HUDEP-2 (cell line): ENCODE measurements around the gene TCF25.
"Not testable (repeated sequence)": the region's sequence is repeated elsewhere in the genome, so short reads cannot be mapped to it uniquely, and the experiment has no call there.

Source experiments
- DNase-seq, 76 experiments: peaks; one replicate each; lab custom pipeline; 2025; ENCODE audit not compliant: unreplicated experiment in 76 of 76; lab: John Stamatoyannopoulos, UW

The TCF25 gene, protein sequence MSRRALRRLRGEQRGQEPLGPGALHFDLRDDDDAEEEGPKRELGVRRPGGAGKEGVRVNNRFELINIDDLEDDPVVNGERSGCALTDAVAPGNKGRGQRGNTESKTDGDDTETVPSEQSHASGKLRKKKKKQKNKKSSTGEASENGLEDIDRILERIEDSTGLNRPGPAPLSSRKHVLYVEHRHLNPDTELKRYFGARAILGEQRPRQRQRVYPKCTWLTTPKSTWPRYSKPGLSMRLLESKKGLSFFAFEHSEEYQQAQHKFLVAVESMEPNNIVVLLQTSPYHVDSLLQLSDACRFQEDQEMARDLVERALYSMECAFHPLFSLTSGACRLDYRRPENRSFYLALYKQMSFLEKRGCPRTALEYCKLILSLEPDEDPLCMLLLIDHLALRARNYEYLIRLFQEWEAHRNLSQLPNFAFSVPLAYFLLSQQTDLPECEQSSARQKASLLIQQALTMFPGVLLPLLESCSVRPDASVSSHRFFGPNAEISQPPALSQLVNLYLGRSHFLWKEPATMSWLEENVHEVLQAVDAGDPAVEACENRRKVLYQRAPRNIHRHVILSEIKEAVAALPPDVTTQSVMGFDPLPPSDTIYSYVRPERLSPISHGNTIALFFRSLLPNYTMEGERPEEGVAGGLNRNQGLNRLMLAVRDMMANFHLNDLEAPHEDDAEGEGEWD

DNA sequence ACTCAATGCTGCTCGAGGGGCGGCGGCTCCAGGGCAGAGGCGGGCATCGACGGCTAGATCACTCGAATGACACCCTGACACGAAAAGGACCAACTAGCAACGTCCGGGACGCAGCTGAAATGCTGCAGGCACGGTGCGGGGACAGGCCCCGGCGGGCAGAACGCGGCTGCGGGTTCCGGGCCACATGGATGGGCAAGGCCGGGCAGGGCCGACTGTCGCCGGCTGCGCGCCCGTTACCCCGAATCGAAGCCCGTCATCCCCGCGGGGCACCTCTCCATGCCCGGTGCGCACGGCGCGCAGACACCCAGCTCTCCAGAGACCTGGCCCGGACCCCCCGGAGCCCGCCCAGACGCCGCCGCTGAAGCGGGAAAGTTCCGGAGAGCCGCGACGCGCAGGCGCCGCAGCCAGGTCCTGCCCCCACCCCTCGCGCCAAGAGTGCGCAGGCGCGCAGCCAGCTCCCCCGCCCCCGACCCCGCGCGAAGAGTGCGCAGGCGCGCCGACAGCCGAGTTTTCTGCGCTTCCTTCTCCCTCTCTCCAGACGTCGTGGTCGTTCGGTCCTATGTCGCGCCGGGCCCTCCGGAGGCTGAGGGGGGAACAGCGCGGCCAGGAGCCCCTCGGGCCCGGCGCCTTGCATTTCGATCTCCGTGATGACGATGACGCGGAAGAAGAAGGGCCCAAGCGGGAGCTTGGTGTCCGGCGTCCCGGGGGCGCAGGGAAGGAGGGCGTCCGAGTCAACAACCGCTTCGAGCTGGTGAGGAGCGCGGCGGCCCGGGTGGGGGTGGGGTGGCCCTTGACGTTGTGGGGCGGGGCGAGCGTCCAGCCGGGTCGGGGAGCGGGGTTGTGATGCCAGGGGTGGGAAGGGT lies at the start of gene TCF25:
Gene TCF25, plus strand, starts transcription at position 484 of the 863 bp plus-strand sequence. Its CDS starts 76 bp downstream, at position 560.
- DNase-seq, result peak in 73 of 76 experiments; percentile 27 to 95 (median 72)

DNA sequence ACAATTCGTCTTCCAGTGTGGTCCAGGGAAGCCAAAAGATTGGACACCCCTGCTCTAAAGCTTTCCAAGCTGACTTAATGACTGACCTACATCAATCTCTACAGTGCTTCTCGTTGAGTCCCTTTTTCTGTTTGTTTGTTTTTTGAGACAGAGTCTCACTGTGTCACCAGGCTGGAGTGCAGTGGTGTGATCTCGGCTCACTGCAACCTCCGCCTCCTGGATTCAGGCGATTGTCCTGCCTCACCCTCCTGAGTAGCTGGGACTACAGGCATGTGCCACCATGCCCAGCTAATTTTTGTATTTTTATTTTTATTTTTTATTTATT lies 49.6 kb upstream of the TCF25 start:
- not testable (repeated sequence) for DNase-seq

DNA sequence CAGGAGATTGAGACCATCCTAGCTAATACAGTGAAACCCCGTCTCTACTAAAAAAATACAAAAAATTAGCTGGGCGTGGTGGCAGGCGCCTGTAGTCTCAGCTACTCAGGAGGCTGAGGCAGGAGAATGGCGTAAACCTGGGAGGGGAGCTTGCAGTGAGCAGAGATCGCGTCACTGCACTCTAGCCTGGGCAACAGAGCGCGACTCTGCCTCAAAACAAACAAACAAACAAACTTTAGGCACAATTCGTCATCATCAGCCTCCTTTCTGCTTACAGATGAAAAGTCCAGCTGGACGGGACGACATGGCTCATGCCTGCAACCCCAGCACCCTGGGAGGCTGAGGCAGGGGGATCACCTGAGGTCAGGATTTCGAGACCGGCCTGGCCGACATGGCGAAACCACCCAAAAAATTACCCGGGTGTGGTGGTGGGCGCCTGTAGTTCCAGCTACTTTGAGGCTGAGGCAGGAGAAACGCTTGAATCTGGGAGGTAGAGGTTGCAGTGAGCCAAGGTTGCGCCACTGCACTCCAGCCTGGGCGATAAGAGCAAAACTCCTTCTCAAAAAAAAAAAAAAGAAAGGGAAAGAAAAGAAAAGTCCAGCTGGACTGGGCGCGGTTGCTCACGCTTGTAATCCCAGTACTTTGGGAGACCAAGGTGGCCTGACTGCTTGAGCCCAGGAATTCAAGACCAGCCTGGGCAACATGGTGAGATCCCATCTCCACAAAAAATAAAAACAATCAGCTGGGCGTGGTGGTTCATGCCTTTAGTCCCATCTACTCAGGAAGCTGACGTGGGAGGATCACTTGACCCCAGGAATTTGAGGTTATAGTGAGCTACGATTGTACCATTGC lies 46.6 kb upstream of the TCF25 start:
- DNase-seq, result no peak

DNA sequence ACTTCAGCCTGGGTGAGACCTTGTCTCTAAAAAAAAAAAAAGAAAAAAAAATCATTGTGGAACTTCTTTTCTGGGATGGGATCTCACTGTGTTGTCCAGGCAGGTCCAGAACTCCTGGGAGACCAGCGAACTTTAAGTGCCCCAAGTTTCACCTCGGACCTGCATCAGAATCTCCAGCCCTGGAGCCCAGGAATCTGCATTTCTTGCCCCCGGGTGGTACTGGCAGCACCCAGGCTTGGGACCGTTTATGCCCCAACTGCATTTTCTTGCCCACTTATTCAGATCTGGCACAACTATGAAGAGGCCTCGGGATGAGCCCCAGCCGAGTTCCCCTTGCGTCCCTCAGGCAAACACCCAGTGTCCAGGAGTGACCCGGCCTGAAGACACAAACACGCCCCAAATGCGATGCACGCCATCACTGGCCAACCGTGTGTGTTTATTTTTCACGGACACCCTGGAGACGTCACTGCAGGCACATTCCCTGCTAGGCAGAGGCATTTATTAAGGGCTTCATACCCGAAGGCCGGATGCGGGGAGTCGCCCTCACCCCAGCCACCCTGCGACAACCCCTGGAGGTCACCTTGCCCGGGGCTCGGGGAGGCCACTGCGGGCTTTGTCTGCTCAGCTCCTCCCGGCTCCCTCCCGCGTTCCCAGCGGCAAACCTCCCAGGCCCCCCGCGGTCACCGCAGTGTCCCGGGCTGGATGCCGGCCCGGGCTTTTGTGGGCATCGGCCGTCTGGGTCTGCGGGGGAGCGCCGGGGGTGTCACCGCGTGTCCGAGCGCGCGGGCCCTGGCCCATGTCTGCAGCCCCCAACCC lies 45.8 kb upstream of the TCF25 start:
- no peak for DNase-seq

DNA sequence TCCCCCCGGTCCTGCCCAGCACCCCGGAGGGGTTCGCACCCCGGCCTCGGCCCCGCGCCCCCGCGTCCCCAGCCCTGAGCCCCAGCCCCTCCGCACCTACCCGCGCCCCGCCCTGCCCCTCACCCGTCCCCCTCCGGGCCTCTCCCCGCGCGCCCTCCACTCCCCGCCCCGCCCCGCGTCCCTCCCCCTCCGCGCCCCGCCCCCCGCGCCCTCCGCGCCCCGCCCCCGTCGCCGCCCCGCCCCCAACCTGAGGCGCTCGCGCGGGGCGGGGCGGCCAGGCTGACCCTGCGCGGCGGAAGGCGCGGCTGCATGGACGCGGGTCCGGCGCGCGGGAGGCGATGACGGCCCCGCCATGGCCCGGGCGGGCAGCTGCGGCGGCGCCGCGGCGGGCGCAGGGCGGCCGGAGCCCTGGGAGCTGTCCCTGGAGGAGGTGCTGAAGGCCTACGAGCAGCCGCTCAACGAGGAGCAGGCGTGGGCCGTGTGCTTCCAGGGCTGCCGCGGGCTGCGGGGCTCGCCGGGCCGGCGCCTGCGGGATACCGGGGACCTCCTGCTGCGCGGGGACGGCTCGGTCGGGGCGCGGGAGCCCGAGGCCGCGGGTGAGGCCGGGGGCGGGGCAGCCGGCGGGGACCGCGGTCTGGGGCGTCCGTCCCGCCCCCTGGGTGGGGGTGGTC lies 45.1 kb upstream of the TCF25 start, which contains the start of gene SPIRE2:
Gene SPIRE2, plus strand, starts transcription at position 277 of the 671 bp plus-strand sequence. Its CDS starts 76 bp downstream, at position 353.
- peak in 60 of 76 experiments; percentile 4 to 70 (median 46) for DNase-seq

DNA sequence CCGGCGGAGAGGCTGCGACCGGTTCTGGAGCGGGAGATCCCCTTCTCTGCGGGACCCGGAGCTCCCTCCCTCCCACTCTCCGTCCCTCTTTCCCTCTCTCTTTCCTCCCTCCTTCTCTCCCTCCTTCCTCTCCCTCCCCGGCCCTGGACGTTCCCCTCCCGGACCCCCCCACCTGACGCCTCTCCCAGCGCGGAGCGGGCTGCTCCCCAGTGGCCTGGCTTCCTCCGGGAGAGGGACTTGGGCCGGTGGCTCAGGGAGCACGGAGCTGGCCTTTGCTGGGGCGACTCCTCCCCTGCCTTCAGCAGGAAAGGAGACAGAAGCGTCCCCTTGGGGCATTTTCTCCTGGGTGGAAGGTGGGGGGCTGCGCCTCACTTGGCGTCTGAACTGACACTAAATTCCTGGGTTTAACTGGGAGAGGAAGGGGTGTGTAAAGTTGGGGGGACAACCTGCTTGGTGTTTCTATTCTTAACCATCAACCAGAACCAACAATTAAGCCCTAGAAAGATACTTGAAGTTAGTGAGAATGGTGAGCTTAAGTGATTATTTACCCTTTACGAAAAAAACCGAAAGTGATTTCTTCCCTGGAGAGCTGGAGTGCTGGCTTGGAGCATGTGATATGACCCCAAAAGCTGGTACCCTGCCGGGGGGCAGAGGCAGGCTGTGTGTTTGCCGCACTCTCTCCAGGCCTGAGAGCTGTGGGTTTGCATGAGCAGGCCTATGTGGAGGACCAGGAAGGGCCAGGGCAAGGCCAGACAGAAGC lies 44.3 kb upstream of the TCF25 start:
- no peak for DNase-seq

DNA sequence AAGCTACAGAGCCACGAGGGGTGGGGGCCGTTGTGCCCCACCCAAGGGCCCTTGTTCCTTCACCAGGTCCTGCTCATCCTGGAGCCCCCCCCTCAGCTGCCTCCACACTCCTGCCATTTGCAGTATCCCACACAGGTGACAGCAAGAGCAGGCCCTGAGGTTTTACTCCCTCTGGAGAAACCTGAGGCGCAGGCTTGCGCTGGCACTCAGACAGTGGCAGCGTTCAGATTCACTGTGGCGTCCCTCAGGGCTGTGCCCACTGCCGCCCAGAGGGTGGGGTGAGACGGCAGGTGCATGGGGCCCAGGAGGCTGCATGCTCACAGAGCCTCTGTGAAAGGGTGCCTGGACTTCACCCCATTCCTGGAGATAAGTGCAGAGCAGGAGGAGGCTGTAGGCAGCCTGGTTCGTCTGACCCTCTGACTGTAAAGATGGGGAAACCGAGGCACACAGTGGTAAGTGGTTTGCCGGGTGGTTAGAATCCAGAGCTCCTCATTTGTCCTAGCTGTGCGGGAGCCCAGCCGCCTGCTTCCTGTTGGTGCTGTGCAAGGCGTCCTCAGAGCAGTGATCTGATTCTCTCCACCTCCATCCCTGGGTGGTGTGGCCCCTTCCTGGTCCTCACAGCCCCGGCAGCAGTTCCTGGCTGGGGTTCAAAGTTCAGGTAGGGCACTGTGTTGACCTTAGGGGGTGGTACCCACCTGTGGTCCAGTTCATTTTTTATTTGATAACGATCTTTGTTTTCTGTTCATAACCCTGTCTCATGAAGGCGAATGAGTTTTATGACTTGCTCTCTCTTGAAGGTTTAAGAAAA lies 43.6 kb upstream of the TCF25 start:
- DNase-seq, result no peak

DNA sequence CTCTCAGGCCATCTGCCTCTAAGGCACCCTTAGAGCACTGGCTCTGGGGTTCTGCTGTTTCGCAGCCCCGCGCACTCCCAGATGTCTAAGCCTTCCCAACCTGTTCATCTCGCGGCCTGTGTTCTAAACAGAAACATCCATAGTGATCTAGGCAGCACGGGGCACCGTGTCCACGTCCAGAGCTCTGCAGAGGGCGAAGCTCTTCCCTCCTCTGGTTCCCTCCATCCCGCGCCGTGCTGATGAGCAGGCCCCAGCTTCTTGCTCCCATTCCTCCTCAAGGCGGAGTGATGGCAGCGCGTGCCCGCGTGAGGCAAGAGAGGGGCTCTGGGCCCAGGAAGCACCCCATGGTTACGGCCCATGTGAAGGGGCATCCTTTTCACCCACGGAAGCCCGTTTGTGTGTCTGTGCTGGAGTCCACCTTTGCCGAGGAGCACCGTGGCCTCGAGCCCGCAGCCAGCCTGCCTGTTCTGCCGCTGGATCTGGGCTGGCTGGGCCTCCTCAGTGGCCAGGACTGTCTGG lies 41.5 kb upstream of the TCF25 start:
- DNase-seq, result no peak

DNA sequence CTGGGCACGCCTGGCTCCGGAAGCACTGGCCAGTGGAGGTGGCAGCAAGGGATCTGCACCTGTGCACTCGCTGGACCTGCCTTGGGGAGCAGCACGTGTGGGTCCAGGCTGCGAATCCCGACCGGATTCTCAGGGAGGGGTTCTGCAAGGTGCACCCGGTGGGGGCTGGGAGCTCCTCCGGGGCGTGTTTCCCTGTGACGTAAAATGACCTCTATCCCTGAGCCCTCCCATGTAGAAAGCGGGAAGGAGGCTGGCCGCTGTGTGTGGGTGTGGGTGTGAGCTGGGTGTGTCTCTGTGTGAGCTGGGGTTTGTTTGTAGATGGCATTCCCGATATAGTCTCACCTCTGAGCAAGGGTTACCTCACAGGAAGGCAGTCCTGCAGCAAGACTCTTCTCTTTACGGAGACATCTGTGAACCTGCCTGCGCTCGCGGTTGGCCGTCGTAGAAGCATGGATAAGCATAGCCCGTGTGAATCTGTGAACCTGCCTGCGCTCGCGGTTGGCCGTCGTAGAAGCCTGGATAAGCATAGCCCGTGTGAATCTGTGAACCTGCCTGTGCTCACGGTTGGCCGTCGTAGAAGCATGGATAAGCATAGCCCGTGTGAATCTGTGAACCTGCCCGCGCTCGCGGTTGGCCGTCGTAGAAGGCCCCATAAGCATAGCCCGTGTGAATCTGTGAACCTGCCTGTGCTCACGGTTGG lies 39.6 kb upstream of the TCF25 start:
- DNase-seq, result not testable (repeated sequence)

DNA sequence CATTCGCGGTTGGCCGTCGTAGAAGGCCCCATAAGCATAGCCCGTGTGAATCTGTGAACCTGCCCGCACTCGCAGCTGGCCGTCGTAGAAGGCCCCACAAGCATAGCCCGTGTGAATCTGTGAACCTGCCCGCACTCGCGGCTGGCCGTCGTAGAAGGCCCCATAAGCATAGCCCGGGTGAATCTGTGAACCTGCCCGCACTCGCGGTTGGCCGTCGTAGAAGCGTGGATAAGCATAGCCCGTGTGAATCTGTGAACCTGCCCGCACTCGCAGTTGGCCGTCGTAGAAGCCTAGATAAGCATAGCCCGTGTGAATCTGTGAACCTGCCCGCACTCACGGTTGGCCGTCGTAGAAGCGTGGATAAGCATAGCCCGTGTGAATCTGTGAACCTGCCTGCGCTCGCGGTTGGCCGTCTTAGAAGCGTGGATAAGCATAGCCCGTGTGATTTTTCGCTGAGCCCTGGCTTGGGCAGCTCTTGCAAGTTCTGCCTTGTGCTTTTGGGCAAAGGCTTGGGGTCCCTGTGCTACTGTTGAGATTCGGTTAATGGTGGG lies 38.5 kb upstream of the TCF25 start:
- DNase-seq, result not testable (repeated sequence)

DNA sequence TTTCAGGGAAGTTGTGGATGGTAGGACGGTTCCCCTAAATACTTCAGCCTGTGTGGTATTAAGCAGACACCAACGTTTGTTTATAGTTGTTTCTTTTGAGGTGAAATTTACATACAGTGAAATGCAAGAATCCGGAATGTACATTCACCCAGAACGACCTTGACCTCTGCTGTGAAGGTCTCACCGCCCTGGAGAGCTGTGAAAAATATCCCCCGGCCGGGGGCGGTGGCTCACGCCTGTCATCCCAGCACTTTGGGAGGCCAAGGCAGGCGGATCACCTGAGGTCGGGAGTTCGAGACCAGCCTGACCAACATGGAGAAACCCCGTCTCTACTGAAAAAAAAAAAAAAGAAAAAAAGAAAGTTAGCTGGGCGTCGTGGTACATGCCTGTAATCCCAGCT lies 36.9 kb upstream of the TCF25 start:
- DNase-seq, result not testable (repeated sequence)

DNA sequence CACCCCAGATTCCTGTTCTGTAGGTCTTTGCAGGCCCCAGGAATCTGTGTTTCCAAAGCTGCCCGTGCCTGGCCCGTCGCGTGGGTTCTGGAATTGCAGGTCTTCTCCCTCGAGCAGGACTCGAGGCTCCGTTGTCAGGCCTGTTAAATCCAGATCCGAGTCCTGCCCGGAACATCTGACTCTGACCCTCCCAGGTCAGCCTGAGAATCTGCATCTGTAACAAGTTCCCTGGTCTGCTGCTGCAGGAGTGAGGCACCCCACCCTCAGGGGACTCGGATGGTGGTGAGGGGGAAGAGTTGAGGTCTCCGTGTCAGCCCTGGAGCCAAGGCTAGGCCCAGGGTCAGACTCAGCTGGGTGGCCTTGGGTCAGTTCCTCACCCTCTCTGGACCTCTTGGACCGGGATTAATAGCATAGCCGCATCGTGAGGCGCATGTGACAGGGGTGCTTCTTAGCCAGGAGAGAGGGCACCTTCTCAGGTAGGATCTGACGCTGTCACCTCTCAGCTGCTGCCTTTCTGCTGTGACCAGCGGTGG lies 36.3 kb upstream of the TCF25 start:
- no peak for DNase-seq

DNA sequence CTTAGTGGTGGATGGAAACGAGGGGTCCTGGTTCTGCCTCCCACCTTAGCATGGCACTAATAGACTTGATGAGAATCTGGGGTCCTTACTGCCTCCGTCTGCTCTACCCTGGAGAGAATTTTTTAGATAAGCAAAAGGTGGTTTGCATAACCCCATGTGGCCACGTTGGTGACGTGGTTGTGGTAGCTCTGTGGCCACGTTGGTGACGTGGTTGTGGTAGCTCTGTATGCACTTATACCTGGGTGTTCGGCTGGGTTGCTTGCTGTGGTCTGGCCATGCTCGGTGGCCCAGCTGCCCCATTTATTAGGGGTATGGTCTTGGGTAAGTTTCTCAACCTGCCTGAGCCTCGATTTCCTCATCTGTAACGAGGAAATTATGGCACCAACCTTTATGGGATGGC lies 32.1 kb upstream of the TCF25 start:
- DNase-seq, result no peak

DNA sequence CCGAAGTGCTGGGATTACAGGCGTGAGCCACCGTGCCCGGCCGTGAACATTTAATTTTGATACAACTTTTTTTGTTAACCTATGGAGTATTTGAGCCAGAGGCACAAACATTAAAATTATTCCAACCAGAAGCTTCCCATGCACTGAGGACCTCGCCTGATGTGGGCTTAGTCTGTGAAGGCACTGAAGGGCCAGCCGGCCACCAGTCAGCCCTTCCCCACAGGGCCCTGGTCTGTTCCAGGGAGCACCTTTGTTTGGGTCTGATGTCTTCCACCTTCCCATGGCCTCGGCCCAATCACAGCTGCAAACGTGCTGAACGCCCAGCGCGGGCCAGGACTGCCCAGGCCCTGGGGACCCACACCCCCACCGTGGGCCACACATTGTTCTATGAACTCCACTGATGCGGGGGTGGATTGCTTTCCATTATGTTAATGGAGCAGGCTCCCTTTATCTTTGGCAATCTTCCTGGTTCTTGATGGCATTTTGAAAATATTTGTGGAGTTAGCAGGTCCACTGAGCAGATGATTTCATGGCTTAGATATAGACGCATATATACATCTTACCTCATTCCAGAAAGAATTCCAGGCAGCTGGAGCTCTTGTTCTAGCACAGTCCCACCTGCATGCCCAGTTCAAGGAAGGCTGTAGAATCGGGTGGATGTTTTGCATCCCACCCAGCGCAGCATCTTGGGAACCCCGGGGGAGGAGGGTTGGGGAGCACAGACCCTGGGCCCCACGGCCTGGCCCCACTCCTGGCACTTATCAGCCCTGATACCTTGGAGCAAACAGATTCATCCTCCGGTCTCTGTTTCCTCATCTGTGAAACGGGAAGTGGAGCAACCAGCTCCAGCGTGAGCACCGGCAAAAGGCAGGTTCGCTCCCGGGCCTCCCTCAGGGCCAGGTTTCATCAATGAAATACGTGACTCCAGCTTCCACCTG lies 30.7 kb upstream of the TCF25 start:
- DNase-seq, result no peak
